ENCODE measurements around the gene CRYZL1.
A peak's percentile ranks its signal among the peaks of the same experiment; 100 is the strongest.

The CRYZL1 gene

DNA sequence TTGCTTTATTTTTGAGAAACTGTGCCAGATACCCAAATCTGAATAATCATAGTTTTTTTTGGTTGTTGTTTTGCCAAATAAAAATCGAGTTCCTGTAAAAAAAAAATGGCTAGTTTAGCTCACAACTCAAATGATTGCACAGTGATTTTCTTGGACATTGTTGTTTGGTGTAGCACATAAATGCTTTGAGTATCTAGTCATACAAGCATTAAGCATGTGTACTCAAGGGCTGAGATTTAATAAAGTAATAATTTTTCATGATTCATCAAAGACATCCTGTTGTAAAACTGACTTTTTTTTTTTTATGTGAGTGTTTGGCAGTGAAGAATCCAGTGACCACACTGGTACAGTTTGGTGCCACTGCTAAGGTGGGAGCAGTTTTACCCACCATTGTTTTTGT lies 19.6 kb upstream of the CRYZL1 start:
- no peak for DNase-seq (ENCODE audit: low read depth in 2 of 2)

DNA sequence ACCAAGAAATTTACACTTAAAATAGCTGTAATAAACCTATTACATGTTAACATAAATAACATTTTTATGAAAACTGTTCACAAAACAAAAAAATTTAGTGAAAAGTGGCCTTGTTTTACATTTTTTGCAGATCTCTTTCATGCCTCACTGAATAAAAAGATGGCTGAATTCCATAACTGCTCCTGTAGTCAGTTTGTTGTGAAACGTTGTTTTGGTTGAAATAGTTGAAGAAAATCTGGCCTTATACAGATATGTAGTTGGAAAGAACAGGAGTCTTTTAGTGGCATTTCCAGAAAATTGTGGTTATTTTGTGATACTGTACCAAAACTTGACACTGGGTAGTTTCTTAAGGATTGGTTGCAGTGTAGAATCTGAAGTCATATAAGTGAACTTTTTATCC lies 18.9 kb upstream of the CRYZL1 start:
- no peak for DNase-seq (ENCODE audit: low read depth in 2 of 2)

DNA sequence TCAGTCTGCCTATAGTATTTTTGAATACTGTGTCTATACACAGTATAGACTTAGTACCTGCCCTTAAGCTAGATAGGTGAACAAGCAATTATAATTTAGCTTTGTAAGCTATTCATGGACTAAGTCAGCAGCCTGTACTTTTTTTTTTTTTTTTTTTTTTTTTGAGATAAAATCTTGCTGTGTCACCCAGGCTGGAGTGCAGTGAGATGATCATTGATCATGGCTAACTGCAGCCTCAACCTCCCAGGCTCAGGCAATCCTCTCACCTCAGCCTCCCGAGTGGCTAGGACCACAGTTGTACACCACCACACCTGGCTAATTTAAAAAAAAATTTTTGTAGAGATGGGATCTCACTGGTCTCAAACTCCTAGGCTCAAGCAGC lies 18.0 kb upstream of the CRYZL1 start:
- no peak for DNase-seq (ENCODE audit: low read depth in 2 of 2)

DNA sequence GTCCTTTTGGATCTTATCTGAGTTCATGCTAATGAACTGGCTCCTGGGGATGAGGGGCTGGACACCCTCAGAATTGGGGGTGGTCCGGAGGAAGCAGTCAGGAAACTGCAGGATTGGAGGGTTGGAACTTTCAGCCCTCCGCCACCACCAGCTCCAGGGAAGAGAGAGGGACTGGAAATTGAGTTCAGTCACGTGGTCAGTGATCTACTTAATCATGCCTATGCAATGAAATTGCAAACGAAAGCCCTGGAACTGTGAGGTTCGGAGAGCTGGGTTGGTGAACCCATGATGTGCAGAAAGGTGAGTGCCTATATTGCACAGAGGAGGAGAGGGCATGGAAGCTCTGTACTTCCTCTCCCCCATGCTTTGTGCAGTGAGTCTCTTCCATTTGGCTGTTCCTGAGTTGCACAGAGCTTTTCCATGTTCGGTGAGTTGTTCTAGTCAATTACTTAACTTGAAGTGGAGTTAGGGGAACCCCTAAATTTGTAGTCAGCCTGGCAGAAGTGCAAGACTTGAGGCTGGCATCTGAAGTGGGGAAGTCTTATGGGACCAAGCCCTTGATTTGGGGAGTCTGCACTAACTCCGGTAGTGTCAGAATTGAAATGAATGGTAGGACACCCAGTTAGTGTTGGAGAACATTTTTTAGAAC lies 17.5 kb upstream of the CRYZL1 start:
- DNase-seq (ENCODE audit: low read depth in 2 of 2) = no peak

DNA sequence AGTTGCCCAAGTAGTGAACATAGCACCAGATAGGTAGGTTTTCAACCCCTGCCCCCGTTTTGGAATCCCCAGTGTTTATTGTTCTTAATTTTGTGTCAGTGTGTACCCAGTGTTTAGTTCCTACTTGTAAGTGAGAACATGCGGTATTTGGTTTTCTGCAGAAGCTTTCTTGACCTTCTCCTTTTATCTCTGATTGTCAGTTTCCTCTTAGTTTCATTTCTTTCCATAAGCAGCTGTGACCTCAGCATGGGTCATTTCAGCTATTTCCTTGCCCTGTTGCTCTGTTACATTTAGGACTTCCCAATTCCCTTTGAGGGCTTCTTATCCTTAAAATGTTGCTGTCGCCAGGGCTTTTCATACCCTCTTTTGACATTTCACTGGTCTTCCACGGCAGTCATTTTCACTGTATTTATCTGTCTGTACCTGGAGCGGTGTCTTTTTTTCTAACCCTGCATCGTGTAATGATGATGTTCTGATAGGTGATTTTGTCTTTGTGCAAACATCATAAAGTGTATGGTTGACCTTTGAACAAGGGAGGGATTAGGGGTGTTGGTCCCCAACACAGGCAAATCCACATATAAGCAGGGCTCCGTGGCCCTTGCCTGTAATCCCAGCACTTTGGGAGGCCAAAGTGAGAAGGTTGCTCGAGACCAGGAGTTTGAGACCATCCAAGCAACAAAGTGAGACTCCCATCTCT lies 15.7 kb upstream of the CRYZL1 start:
- DNase-seq (ENCODE audit: low read depth in 2 of 2) = no peak

DNA sequence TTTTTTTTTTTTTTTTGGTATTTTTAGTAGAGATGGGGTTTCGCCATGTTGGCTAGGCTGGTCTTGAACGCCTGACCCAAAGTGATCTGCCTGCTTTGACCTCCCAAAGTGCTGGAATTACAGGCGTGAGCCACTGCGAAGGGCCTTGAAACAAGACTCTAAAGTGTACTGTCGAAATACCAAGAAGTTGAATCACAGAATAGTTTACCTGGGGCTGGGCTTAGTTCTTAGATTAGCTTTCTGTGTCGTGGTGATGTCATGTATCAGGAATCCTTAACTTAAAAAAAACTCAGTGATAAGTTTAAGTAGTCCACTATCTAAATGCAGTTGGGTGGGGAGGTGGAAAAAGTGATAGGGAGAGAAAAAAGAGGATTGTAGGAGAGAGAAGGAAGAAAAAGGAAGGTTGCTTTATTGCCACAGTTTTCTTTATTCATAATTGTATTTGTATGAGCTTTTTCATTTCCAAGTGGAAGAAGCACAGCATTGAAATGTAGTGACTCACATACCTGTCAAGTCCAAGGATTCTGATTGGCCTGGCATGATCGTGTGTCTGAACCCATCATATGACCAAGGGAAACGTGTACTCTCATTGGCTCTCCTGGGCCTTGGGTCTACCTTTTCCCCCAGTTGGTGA lies 14.2 kb upstream of the CRYZL1 start:
- peak; percentile 61 for DNase-seq (ENCODE audit: low read depth in 2 of 2)

DNA sequence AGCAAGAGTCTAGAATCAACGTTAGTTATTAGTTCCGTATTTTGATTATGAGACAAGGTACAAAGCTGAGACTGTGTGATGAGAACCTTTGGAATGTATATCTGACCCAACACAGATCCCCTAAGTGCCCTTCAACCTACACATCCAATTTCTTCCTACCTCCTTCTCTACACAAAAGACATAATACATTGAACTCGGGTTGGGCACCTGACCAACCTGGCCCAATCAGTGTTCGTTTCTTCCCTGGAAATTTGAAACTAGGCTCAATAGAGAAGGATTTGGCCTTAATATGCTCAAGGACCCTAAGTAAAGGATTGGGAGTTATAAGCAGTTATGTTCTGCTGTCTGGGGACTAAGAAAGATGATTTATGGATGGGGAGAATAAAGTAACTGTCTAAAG lies 12.9 kb upstream of the CRYZL1 start:
- DNase-seq (ENCODE audit: low read depth in 2 of 2) = no peak

GRCh38 chr21:33651965-33652680 lies 10.6 kb upstream of the CRYZL1 start:
- no peak for DNase-seq (ENCODE audit: low read depth in 2 of 2)

DNA sequence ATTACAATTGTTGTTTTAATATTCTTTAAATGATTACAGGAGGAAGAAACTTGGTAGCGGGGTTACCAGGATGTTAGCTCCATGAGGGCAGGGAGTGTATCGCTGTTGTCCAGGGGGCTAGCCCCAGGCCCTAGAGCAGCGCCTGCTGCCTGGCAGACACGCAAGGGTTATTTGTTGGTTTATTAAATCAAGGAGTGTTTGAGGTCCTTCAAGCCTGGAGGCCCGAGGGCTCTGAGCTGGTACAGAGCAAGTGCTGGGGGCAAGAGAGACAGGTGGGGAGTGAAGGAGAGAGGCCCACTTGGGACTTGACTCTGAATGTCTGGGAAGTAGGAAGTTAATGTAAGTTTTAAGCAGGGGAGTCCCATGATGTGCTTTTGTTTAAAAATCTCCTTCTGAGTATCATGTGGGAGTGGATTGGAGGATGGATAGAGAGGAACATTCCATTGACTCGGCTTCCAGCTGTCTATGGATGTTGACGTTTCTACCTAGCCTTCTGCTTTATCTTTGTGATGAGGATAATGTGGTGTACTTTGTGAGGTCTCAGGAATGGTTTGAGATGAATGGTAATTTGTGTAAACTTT lies 9.5 kb upstream of the CRYZL1 start:
- DNase-seq (ENCODE audit: low read depth in 2 of 2) = no peak

- no peak for DNase-seq (ENCODE audit: low read depth in 2 of 2)
Measured at GRCh38 chr21:33650230-33650629, 8.7 kb upstream of the CRYZL1 start.

DNA sequence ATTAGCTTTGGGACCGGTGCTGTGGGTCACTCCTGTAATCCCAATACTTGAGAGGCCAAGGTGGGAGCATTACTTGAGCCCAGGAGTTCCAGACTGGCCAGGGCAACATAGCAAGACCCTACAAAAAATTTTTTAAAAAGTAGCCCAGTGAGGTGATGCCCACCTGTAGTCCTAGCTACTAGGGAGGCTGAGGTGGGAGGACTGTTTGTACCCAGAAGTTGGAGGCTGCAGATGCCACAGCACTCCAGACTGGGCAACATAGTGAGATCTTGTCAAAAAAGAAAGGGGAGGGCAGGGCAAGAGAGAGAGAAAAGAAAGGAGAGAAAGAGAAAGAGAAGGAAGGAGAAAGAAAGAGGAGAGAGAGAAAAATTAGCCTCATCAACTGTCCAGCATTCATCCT lies 7.0 kb upstream of the CRYZL1 start:
- DNase-seq (ENCODE audit: low read depth in 2 of 2) = no peak

- DNase-seq (ENCODE audit: low read depth in 2 of 2) = no peak
Measured at GRCh38 chr21:33647587-33647986, 6.0 kb upstream of the CRYZL1 start.

- no peak for DNase-seq (ENCODE audit: low read depth in 2 of 2)
Measured at GRCh38 chr21:33645730-33646129, 4.2 kb upstream of the CRYZL1 start.

DNA sequence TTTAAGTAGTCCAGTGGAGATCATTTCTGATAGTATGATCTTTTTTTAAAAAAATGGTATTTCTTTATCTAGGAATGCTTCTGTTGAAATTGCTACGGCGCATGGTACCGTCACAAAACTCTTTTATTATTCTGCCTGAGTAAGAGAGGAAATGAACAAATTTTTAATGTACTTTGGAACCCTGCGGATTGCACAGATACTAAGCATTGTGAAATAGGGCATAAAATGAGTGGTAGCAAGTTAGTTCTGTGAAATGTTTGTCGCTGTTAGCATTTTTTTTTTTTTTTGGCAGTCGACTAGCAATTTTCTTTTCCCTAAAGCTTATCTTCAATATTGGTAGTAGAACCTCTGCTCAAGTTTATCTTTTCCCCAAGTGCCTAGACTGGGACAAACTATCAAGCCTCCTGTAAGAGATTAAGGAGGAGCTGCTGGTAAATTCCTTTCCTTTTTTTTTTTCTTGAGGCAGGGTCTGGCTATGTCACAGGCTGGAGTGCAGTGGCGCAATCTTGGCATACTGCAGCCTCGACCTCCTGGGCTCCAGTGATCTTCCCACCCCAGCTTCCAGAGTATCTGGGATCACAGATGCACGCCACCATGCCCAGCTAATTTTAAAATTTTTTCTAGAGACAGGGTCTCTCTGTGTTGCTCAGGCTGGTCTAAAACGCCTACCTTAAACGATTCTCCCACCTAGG lies 3.0 kb upstream of the CRYZL1 start:
- peak; percentile 40 to 48 for DNase-seq (ENCODE audit: low read depth in 2 of 2)

GRCh38 chr21:33643658-33644311 lies 2.2 kb upstream of the CRYZL1 start:
- no peak for DNase-seq (ENCODE audit: low read depth in 2 of 2)

DNA sequence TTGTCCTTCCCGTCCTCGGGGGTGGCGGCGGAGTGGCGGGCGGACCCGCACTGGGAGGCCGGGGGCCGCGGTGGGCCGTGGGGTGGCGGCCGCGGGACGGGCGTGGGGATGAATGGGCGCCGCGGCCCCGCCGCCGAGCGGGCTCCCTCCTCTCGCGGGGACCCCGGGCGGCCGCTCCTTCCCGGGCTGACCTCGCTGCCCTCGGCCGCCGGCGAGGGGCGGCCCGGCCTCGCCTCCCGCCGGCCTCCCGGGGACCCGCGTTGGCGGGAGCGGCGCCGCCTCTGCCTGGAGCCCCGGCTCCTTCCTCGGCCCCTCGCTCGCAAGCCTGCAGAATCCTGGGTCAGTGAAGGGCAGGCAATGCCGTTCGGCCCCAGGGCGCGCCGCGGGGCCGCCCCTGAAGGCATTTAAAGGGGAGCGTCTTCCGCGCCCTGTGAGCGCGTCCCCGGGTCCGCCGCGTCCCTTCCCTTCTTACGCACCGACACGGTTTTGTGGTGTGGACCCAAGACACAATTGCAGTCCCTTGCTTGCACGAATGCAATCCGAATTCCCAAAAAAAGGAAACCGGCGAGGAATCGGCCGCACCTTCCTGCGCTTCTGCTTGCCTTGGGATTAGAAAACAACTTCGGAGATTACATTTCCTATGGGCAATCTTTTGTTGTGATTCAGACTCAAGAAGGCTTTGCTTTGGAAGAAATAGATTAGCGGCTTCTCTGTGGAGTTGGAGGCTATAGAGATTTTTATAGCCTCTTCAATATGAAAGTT lies 1.5 kb upstream of the CRYZL1 start:
- no peak for DNase-seq (ENCODE audit: low read depth in 2 of 2)

- peak; percentile 100 for DNase-seq (ENCODE audit: low read depth in 2 of 2)
Measured at GRCh38 chr21:33642027-33642895, 720 bp upstream of the CRYZL1 start, which contains the start of gene ITSN1. Gene ITSN1, plus strand, starts transcription at chr21:33642501. Its CDS starts 76,328 bp downstream, at chr21:33718829.

GRCh38 chr21:33640697-33641351 lies 717 bp downstream of the CRYZL1 start:
- no peak for DNase-seq (ENCODE audit: low read depth in 2 of 2)

GRCh38 chr21:33634254-33634653 lies 7.3 kb downstream of the CRYZL1 start:
- DNase-seq (ENCODE audit: low read depth in 2 of 2) = no peak

Data from fibroblast of skin of left quadriceps (primary cell).